Liver (tissue), 9 donors: ENCODE data around the gene TREH. TPM values are rescaled to one million over a fixed set of nuclear protein-coding genes. Genes with fewer than 3 reads are reported as not detected.

Experiments used
- DNase-seq: peaks from one replicate; pipeline ENCODE4 v3.0.0-alpha.2; 2017; ENCODE audit warnings: low spot score
- H3K27ac ChIP-seq, 2 donors: one replicate each; pipeline ENCODE4 v1.7.0; 2013; ENCODE audit warnings: inconsistent platforms in 2 of 2, low read length in 2 of 2, control low read depth in 1 of 2, low read depth in 1 of 2, mild to moderate bottlenecking in 1 of 2
- H3K27me3 ChIP-seq, 4 donors: one replicate each; pipeline versions ENCODE4 v1.6.1 to v1.7.0; 2013; ENCODE audit warnings: low read length in 3 of 4, inconsistent platforms in 1 of 4, mild to moderate bottlenecking in 1 of 4, moderate library complexity in 1 of 4; ENCODE audit not compliant: control insufficient read depth in 4 of 4, insufficient read depth in 4 of 4
- H3K36me3 ChIP-seq, 4 donors: one replicate each; pipeline versions ENCODE4 v1.6.1 to v1.7.0; 2013; ENCODE audit warnings: low read length in 3 of 4, mild to moderate bottlenecking in 3 of 4, low read depth in 1 of 4, moderate library complexity in 1 of 4; ENCODE audit not compliant: control insufficient read depth in 4 of 4, insufficient read depth in 3 of 4
- H3K4me1 ChIP-seq, 4 donors: one replicate each; pipeline versions ENCODE4 v1.6.1 to v1.7.0; 2013; ENCODE audit warnings: low read length in 3 of 4, mild to moderate bottlenecking in 3 of 4, moderate library complexity in 1 of 4; ENCODE audit not compliant: control insufficient read depth in 4 of 4, insufficient read depth in 4 of 4
- H3K4me3 ChIP-seq, 3 donors: one replicate each; pipeline versions ENCODE4 v1.6.1 to v1.7.0; 2013; ENCODE audit warnings: low read length in 3 of 3, control low read depth in 1 of 3, low read depth in 1 of 3, mild to moderate bottlenecking in 1 of 3
- H3K9ac ChIP-seq, 2 donors: one replicate each; pipeline ENCODE4 v1.7.0; 2013; ENCODE audit warnings: low read length in 2 of 2, mild to moderate bottlenecking in 2 of 2, moderate library complexity in 2 of 2, control low read depth in 1 of 2, low read depth in 1 of 2
- H3K9me3 ChIP-seq, 4 donors: one replicate each; pipeline versions ENCODE4 v1.6.1 to v1.7.0; 2013; ENCODE audit warnings: low read length in 3 of 4; ENCODE audit not compliant: control insufficient read depth in 4 of 4
- ATF3 ChIP-seq: IDR thresholded peaks from 2 replicates; pipeline ENCODE4 v1.6.1; 2016; ENCODE audit warnings: antibody characterized with exemption
- CTCF ChIP-seq: fragments of 150-350 bp; IDR thresholded peaks from 2 replicates; pipeline ENCODE4 v1.5.1; 2017; ENCODE audit warnings: improper control_type of control experiment, low read depth, low read length; ENCODE audit not compliant: missing input control
- EGR1 ChIP-seq, 2 donors: IDR thresholded peaks; 2 replicates each; pipeline ENCODE4 v1.6.1; 2016 to 2018; ENCODE audit warnings: antibody characterized with exemption in 2 of 2, low read depth in 2 of 2
- FOXA1 ChIP-seq: IDR thresholded peaks from 2 replicates; pipeline ENCODE4 v1.6.1; 2016; ENCODE audit warnings: antibody characterized with exemption
- GABPA ChIP-seq, 2 donors: IDR thresholded peaks in 1 of 2; conservative IDR thresholded peaks in 1 of 2; 2 replicates each; pipeline ENCODE4 v1.6.1; 2016; ENCODE audit warnings: antibody characterized with exemption in 2 of 2, mild to moderate bottlenecking in 1 of 2, moderate library complexity in 1 of 2
- HNF4A ChIP-seq, 2 donors: conservative IDR thresholded peaks; 2 replicates each; pipeline ENCODE4 v1.6.1; 2016; ENCODE audit warnings: antibody characterized with exemption in 2 of 2, mild to moderate bottlenecking in 2 of 2
- HNF4G ChIP-seq: IDR thresholded peaks from 2 replicates; pipeline ENCODE4 v1.6.1; 2016; ENCODE audit warnings: antibody characterized with exemption
- JUND ChIP-seq, 2 donors: IDR thresholded peaks; 2 replicates each; pipeline ENCODE4 v1.6.1; 2016; ENCODE audit warnings: antibody characterized with exemption in 2 of 2
- NR2F2 ChIP-seq: IDR thresholded peaks from 2 replicates; pipeline ENCODE4 v1.6.1; 2016; ENCODE audit warnings: antibody characterized with exemption
- RXRA ChIP-seq, 2 donors: IDR thresholded peaks; 2 replicates each; pipeline ENCODE4 v1.6.1; 2017 to 2018; ENCODE audit warnings: antibody characterized with exemption in 2 of 2, mild to moderate bottlenecking in 1 of 2
- SP1 ChIP-seq: IDR thresholded peaks from 2 replicates; pipeline ENCODE4 v1.6.1; 2018; ENCODE audit warnings: antibody characterized with exemption, mild to moderate bottlenecking
- TAF1 ChIP-seq: conservative IDR thresholded peaks from 2 replicates; pipeline ENCODE4 v1.6.1; 2016; ENCODE audit warnings: antibody characterized with exemption, mild to moderate bottlenecking
- YY1 ChIP-seq: IDR thresholded peaks from 2 replicates; pipeline ENCODE4 v1.6.1; 2016; ENCODE audit warnings: antibody characterized with exemption, mild to moderate bottlenecking
- ZBTB33 ChIP-seq: IDR thresholded peaks from 2 replicates; pipeline ENCODE4 v1.6.1; 2016; ENCODE audit warnings: antibody characterized with exemption
- WGBS: extraction: QIAGEN DNeasy Blood & Tissue Kit; methylation state at CpG from one replicate; pipeline ENCODE4 v1.1.7; 2013; 5-methylcytosine and 5-hydroxymethylcytosine counted together
- polyA plus RNA-seq, 2 donors: library from polyadenylated mRNA; stranded (reverse) in 1 of 2; unstranded in 1 of 2; fragments of 200-250 nt in 1 of 2; fragments of >200 nt in 1 of 2; fragmentation: Nextera tagmentation in 1 of 2; extraction: Ambion mirVana in 1 of 2; gene quantifications; one replicate each; pipeline versions ENCODE4 v1.2.1 to v1.2.3, GENCODE V29; 2013 to 2015
- total RNA-seq, 2 donors: library from RNA; depleted of rRNA; stranded (reverse); fragments of >200 nt; gene quantifications; one replicate each; pipeline ENCODE4 v1.2.3, GENCODE V29; 2014
- donor health status: healthy.
- donor health status: healthy.
- donor health status: healthy.
- donor health status: healthy.
- donor health status: healthy.

Gene TREH
- total and polyA plus RNA-seq, 4 donors = 0.50 to 1.2 (median 0.84) TPM; not detected in 1

- TF ChIP-seq YY1 (no peak), JUND (IDR thresholded peaks at IDR 0.05) (no peak), HNF4A (conservative IDR thresholded peaks at IDR 0.05) (no peak), GABPA (IDR thresholded peaks at IDR 0.05 in 1 of 2, conservative IDR thresholded peaks at IDR 0.05 in 1 of 2) (no peak), RXRA (IDR thresholded peaks at IDR 0.05) (no peak), ZBTB33 (no peak), TAF1 (no peak), NR2F2 (no peak), ATF3 (no peak), FOXA1 (no peak), EGR1 (IDR thresholded peaks at IDR 0.05; ENCODE audit: low read depth in 2 of 2) (no peak)
- WGBS = 89% methylated on average over 6 of the region's 6 CpGs
- Histone ChIP-seq H3K9ac (no peak overlapping the region), H3K36me3 (no peaks in the 10 kb centered on the region), H3K9me3 (no peaks in the 10 kb centered on the region), H3K4me1 (peaks cover 2 to 26% (median 19%) of the 10 kb centered on the region in 4 donors), H3K27ac (no peak overlapping the region), H3K27me3 (no peaks in the 10 kb centered on the region), H3K4me3 (no peak overlapping the region)
- DNase-seq = no peak
Observed at GRCh38 chr11:118677977-118678376, 1.5 kb downstream of the TREH start.

- no peak overlapping the region for H3K4me3 ChIP-seq
- no peaks in the 10 kb centered on the region for H3K9me3 ChIP-seq
- 32% methylated on average over 1 of the region's 1 CpG for WGBS
- TF ChIP-seq NR2F2 = no peak
- peak; percentile 7 for TF ChIP-seq SP1
- H3K4me1 ChIP-seq = peaks cover 3 to 22% (median 13%) of the 10 kb centered on the region in 4 donors
- no peaks in the 10 kb centered on the region for H3K36me3 ChIP-seq
- H3K27me3 ChIP-seq = no peaks in the 10 kb centered on the region
- no peak for DNase-seq
- no peak overlapping the region for H3K27ac ChIP-seq
- H3K9ac ChIP-seq = no peak overlapping the region
Observed at GRCh38 chr11:118674082-118674435, 5.4 kb downstream of the TREH start.

- WGBS = 75% methylated on average over 6 of the region's 6 CpGs
- H3K27ac ChIP-seq = no peak overlapping the region
Observed at GRCh38 chr11:118673361-118674081, 5.9 kb downstream of the TREH start.

More at GRCh38 chr11:118673361-118674081, 5.9 kb downstream of the TREH start:
- Histone ChIP-seq H3K9me3 (no peaks in the 10 kb centered on the region), H3K4me3 (no peak overlapping the region), H3K4me1 (peaks cover 3 to 18% (median 11%) of the 10 kb centered on the region in 4 donors), H3K27me3 (no peaks in the 10 kb centered on the region), H3K9ac (no peak overlapping the region), H3K36me3 (no peaks in the 10 kb centered on the region)
- DNase-seq = no peak
- TF ChIP-seq HNF4A (conservative IDR thresholded peaks at IDR 0.05) (peak; percentile 83), ZBTB33 (no peak), HNF4G (peak; percentile 65), CTCF (no peak), SP1 (peak; percentile 53), RXRA (IDR thresholded peaks at IDR 0.05) (peak; percentile 18 to 45)
